ENCODE measurements around the gene SUB1.

The SUB1 gene

DNA sequence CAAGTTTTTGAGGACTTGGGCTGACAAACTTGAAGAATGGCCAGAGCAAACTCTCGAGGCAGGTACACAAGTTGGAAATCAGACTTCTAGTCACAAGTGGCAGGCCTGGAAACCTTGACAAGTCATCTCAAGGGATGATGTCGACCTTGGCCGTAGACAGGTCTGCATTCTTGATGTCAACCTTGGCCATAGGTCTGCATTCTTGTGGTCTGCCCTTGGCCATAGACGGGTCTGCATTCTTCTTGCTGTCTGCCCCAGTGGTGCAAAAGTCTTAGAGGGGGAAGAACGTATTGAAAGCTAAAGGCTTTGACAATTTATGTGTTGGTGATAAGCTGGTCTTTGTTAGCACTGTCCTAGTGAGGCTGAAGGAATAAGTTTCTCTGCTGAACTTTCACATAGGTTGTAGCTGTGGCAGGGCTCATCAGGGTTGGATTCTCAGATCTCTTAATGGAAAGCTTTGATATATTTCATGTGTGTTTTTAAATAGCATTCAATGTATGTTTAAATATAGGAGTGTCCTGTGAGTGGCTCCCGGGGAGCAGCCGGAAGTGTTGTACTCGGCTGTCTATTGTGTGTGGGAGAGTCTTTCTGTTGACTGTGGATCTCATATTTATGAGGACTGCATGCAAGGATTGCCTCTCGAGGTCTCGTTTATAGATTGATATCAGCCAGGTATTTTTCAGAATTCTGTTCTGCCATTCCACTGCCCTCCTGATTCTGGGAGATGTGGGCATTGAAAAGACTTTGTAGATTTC, 27.0 kb downstream of the SUB1 start:
- in situ Hi-C loops (cut with HindIII; ENCODE audit: low pct_ligation_motif_present, low sequenced_read_pairs): no loop called here
- Histone ChIP-seq H3K4me3 (ENCODE audit: low read depth, low read length) (no peak overlapping the region), H3K27ac (no peak overlapping the region), H3K36me3 (replicated peaks) (no peaks in the 10 kb centered on the region), H3K27me3 (replicated peaks) (no peaks in the 10 kb centered on the region)
- DNase-seq: peak; percentile 31
- TF ChIP-seq, protein P1, sequence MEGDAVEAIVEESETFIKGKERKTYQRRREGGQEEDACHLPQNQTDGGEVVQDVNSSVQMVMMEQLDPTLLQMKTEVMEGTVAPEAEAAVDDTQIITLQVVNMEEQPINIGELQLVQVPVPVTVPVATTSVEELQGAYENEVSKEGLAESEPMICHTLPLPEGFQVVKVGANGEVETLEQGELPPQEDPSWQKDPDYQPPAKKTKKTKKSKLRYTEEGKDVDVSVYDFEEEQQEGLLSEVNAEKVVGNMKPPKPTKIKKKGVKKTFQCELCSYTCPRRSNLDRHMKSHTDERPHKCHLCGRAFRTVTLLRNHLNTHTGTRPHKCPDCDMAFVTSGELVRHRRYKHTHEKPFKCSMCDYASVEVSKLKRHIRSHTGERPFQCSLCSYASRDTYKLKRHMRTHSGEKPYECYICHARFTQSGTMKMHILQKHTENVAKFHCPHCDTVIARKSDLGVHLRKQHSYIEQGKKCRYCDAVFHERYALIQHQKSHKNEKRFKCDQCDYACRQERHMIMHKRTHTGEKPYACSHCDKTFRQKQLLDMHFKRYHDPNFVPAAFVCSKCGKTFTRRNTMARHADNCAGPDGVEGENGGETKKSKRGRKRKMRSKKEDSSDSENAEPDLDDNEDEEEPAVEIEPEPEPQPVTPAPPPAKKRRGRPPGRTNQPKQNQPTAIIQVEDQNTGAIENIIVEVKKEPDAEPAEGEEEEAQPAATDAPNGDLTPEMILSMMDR (IDR thresholded peaks at IDR 0.05; ENCODE audit: low read depth, low read length, missing control alignments): no peak

DNA sequence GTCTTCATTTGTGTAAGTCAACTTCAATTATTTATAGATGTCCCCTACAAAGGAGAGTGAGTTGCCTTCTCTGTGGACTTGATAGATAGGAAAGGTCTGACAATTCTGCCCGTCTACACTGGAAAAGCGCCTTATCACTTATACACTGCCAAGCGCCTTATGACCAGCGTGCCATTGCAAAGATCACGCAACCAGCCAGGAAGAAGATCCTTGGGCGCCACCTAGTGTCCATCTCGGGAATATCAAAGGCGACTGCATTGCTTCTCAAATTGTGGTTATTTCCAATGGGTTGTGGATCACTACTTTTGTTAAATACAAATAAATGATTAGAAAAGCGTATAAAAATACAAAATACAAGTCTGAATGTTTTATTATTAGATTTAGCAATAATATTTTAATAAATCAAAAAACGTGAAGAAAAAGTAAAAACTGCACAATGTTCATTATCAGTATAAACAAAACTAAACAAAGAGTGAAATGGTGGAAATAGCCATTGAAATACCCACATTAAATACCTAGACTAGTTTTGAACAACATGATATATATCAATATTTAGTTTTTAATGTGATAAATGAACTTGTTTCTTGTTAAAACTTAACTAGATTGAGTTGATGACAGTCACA, 27.8 kb downstream of the SUB1 start:
- peak; percentile 90 for DNase-seq
- TF ChIP-seq, protein P1 (IDR thresholded peaks at IDR 0.05; ENCODE audit: low read depth, low read length, missing control alignments): peak; percentile 92
- H3K4me3 ChIP-seq (ENCODE audit: low read depth, low read length): no peak overlapping the region

GRCh38 chr5:32615236-32615635, 29.9 kb downstream of the SUB1 start:
- in situ Hi-C loops (cut with HindIII; ENCODE audit: low pct_ligation_motif_present, low sequenced_read_pairs): no loop called here
- no peaks in the 10 kb centered on the region for H3K27me3 ChIP-seq (replicated peaks)
- H3K27ac ChIP-seq: no peak overlapping the region
- no peaks in the 10 kb centered on the region for H3K36me3 ChIP-seq (replicated peaks)
- TF ChIP-seq, protein P1 (IDR thresholded peaks at IDR 0.05; ENCODE audit: low read depth, low read length, missing control alignments): no peak
- H3K4me3 ChIP-seq (ENCODE audit: low read depth, low read length): no peak overlapping the region
- DNase-seq: no peak

More for the DNA sequence above, 27.8 kb downstream of the SUB1 start:
- in situ Hi-C loops (cut with HindIII; ENCODE audit: low pct_ligation_motif_present, low sequenced_read_pairs): no loop called here
- no peaks in the 10 kb centered on the region for H3K27me3 ChIP-seq (replicated peaks)
- no peaks in the 10 kb centered on the region for H3K36me3 ChIP-seq (replicated peaks)
- no peak overlapping the region for H3K27ac ChIP-seq

DNA sequence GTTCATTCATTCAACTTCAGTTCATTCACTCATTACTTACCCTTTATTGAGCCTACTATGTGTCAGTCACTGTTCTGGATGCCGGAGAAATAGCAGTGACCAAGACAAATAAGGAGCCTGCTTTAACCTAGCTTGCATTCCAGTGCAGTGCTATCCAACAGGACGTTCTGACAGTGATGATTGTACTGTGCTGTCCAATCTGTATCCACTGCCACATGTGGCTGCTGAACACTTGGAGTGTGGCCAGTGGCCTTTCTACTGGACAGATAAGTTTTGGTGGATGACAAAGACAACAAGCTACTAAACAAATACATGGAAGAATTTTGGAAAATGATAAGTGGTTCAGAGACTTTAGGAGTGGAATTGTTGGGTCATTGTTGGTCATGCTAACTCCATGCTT, 33.6 kb downstream of the SUB1 start:
- no peaks in the 10 kb centered on the region for H3K36me3 ChIP-seq (replicated peaks)
- no peak for DNase-seq
- H3K27ac ChIP-seq: no peak overlapping the region
- in situ Hi-C loops (cut with HindIII; ENCODE audit: low pct_ligation_motif_present, low sequenced_read_pairs): no loop called here
- TF ChIP-seq, protein P1 (IDR thresholded peaks at IDR 0.05; ENCODE audit: low read depth, low read length, missing control alignments): no peak
- no peaks in the 10 kb centered on the region for H3K27me3 ChIP-seq (replicated peaks)
- no peak overlapping the region for H3K4me3 ChIP-seq (ENCODE audit: low read depth, low read length)

- Histone ChIP-seq H3K36me3 (replicated peaks) (no peaks in the 10 kb centered on the region), H3K27me3 (replicated peaks) (no peaks in the 10 kb centered on the region), H3K27ac (no peak overlapping the region), H3K4me3 (ENCODE audit: low read depth, low read length) (no peak overlapping the region)
- TF ChIP-seq, protein P1 (IDR thresholded peaks at IDR 0.05; ENCODE audit: low read depth, low read length, missing control alignments): no peak
- in situ Hi-C loops (cut with HindIII; ENCODE audit: low pct_ligation_motif_present, low sequenced_read_pairs): no loop called here
- DNase-seq: no peak
Measured at GRCh38 chr5:32621256-32621655, 35.9 kb downstream of the SUB1 start.

Measured in brain microvascular endothelial cell (primary cell).